Nephron progenitor cell (in vitro differentiated cells): ENCODE data around the gene ASTN2.

Source experiments
- DNase-seq: peaks from one replicate; pipeline ENCODE4 v3.0.0; 2021
- H3K27ac Mint-ChIP-seq: 2 replicates; pipeline ENCODE4 v1.8.0; 2021; ENCODE audit warnings: mild to moderate bottlenecking, moderate library complexity, mixed read lengths
- H3K27me3 Mint-ChIP-seq: 2 replicates; pipeline ENCODE4 v1.8.0; 2021; ENCODE audit warnings: mild to moderate bottlenecking, low read depth, mixed read lengths; ENCODE audit not compliant: poor library complexity
- H3K36me3 Mint-ChIP-seq: 2 replicates; pipeline ENCODE4 v1.8.0; 2021; ENCODE audit warnings: low read depth, mixed read lengths
- H3K4me1 Mint-ChIP-seq: 2 replicates; pipeline ENCODE4 v1.8.0; 2021; ENCODE audit warnings: mixed read lengths
- H3K4me3 Mint-ChIP-seq: 2 replicates; pipeline ENCODE4 v1.8.0; 2021; ENCODE audit warnings: mild to moderate bottlenecking, moderate library complexity, mixed read lengths
- H3K9me3 Mint-ChIP-seq: 2 replicates; pipeline ENCODE4 v1.8.0; 2021; ENCODE audit warnings: mild to moderate bottlenecking, moderate library complexity, mixed read lengths
- TF ChIP-seq, protein P1 (sequence below): fragments of 200-600 bp; sonication (generic); IDR thresholded peaks from 2 replicates; pipeline ENCODE4 v1.5.0; 2021; ENCODE audit warnings: antibody characterized with exemption

The ASTN2 gene

DNA sequence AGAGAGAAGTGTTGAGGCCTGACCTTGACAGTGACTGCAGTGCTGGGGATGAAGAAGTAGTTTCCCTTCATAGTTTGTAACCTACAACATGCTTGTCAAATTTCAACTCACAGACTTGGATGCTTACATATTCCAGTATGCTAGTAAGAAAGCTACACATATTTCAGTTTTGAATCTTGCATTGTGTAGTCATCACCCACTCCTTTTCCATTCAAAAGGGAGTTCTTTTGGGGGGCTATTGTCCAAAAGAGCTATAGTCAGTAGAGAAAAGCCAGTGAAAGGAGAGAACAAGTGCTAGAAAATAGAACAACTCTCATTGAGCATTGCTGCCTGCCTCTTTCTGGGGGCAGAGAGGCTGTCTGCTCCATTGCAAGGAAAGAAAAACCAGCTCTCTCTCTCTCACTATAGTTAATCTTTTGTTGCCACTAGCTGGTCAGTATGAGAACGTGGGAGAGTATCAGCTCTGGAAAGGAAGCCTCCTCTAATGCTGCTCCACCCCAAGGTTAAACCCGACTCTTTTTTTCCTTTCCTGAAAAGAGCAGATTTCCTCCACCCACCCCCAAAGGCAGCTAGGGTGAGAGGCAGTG, 7.3 kb downstream of the ASTN2 start:
- TF ChIP-seq, protein P1, sequence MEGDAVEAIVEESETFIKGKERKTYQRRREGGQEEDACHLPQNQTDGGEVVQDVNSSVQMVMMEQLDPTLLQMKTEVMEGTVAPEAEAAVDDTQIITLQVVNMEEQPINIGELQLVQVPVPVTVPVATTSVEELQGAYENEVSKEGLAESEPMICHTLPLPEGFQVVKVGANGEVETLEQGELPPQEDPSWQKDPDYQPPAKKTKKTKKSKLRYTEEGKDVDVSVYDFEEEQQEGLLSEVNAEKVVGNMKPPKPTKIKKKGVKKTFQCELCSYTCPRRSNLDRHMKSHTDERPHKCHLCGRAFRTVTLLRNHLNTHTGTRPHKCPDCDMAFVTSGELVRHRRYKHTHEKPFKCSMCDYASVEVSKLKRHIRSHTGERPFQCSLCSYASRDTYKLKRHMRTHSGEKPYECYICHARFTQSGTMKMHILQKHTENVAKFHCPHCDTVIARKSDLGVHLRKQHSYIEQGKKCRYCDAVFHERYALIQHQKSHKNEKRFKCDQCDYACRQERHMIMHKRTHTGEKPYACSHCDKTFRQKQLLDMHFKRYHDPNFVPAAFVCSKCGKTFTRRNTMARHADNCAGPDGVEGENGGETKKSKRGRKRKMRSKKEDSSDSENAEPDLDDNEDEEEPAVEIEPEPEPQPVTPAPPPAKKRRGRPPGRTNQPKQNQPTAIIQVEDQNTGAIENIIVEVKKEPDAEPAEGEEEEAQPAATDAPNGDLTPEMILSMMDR = no peak
- Mint-ChIP-seq H3K4me3 (no peak overlapping the region), H3K4me1 (peaks cover 20% of the 10 kb centered on the region), H3K27me3 (peaks cover 55% of the 10 kb centered on the region), H3K27ac (no peak overlapping the region), H3K36me3 (no peaks in the 10 kb centered on the region), H3K9me3 (no peaks in the 10 kb centered on the region)
- DNase-seq = no peak

DNA sequence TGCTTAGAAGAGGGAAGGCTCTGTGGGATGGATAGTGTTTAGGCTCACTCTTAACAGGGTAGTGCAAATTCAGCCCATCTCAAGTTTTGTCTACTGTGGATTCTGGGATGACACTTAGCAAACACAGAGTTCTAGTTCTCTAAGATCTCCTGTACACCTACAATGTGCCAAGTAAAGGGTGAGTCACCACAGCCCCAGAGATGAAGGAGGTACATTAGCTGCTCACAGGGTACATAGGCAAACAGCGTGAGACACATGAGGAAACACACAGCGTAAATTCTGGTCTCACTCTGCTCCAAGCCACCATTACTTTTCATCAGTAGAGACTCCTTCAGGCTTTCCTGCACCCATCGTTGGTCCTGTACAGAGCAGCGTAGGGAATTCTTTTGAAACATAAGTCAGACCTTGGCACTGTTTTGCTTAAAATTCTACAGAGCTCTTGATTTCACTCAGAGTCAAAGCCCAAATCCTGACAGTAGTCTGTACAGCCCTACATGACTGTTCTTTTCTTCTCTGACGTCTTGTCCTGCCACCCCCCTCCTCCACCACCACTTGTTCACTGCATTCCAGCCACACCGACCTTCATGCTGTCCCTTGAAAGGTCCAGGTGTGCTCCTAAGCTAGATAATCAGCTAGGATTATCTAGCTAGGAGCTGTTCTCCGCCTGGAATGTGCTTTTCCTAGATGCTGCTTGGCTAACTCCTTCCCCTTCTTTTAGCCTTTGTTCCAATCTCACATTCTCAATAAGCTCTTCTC, 8.7 kb downstream of the ASTN2 start:
- no peak for DNase-seq
- no peak overlapping the region for H3K27ac Mint-ChIP-seq
- peaks cover 6% of the 10 kb centered on the region for H3K4me1 Mint-ChIP-seq
- H3K9me3 Mint-ChIP-seq = no peaks in the 10 kb centered on the region
- TF ChIP-seq, protein P1 = no peak
- peaks cover 47% of the 10 kb centered on the region for H3K27me3 Mint-ChIP-seq
- H3K36me3 Mint-ChIP-seq = no peaks in the 10 kb centered on the region
- no peak overlapping the region for H3K4me3 Mint-ChIP-seq

DNA sequence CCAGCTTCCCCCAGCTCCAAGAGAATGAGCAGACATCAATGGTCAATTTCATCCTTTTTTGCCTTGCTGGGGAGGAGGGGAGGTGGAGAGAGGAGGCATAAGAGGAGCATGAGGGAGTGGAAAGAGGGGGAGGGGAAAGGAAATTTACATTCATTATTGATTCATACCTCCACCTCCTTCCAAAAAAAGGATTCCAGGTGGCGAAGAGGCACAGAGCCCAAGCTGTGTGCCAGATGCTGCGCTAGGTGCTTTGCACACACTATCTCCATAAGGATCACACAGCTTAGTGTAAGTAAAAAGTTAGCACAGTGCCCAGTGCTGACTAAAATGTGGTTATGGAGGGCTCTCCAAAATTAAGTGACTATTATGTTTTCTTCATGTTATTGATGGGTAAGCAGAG, 11.0 kb downstream of the ASTN2 start:
- Mint-ChIP-seq H3K27ac (no peak overlapping the region), H3K27me3 (peaks cover 40% of the 10 kb centered on the region), H3K4me3 (no peak overlapping the region), H3K9me3 (no peaks in the 10 kb centered on the region), H3K4me1 (peaks cover 12% of the 10 kb centered on the region), H3K36me3 (no peaks in the 10 kb centered on the region)
- no peak for DNase-seq
- TF ChIP-seq, protein P1 = no peak

DNA sequence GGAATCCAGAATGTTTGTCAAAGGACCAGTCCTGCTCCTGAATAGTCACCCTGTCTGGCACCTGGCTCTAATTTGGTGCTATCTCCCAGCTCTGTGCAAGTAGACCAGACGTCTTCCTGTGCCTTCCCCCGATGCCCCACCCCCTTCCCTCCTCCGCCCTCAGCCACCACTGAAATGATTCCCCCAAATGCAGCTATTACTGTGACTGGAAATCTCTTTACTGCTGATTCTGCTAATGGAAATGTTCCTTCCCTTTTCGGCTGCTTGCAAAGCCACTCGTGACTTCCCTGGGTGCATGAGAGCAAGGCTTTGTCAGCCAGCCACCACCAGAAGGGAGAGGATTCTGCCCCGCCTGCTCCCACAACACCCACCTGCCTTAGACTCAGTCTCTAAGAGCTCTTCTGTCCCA, 11.4 kb downstream of the ASTN2 start:
- Mint-ChIP-seq H3K4me3 (no peak overlapping the region), H3K36me3 (no peaks in the 10 kb centered on the region), H3K27me3 (peaks cover 35% of the 10 kb centered on the region)

DNA sequence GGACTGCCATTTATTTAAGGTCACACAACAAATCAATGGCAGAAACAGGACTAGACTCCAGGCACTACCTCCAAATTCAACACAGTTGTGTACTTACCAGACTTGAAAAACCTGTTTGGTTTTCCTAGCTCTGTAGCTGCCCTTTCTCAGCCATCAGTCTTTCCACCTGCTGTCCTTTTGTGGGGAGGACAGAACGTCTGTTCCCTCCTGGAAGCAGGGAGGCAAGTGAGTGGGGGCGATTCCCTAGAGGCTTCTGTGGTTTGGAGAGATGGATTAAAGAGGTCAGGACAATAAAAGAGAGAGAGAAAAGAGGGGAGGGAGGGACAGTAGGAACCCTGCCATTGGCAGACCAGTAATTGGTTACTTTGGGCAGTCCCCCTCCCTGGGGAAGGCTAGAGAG, 14.7 kb downstream of the ASTN2 start:
- TF ChIP-seq, protein P1 = no peak
- no peak overlapping the region for H3K4me3 Mint-ChIP-seq
- no peaks in the 10 kb centered on the region for H3K9me3 Mint-ChIP-seq
- H3K36me3 Mint-ChIP-seq = no peaks in the 10 kb centered on the region
- H3K27ac Mint-ChIP-seq = no peak overlapping the region
- DNase-seq = no peak
- peaks cover 19% of the 10 kb centered on the region for H3K27me3 Mint-ChIP-seq
- H3K4me1 Mint-ChIP-seq = peaks cover 14% of the 10 kb centered on the region

More for the DNA sequence above, 11.4 kb downstream of the ASTN2 start:
- H3K9me3 Mint-ChIP-seq = no peaks in the 10 kb centered on the region
- DNase-seq = no peak
- TF ChIP-seq, protein P1 = no peak
- H3K4me1 Mint-ChIP-seq = peaks cover 12% of the 10 kb centered on the region
- no peak overlapping the region for H3K27ac Mint-ChIP-seq
